DMS53 treated with DMSO at 0.1 percent for 48 hours (cell line): ENCODE data around the gene ATRNL1.

ENCODE experiments used
- DNase-seq: peaks from one replicate; lab custom pipeline; 2025; ENCODE audit not compliant: unreplicated experiment; lab: John Stamatoyannopoulos, UW

ATRNL1 gene

GRCh38 chr10:115572740-115573455, 479.7 kb downstream of the ATRNL1 start:
- DNase-seq, result no peak

GRCh38 chr10:115580239-115580638, 487.1 kb downstream of the ATRNL1 start:
- no peak for DNase-seq

DNA sequence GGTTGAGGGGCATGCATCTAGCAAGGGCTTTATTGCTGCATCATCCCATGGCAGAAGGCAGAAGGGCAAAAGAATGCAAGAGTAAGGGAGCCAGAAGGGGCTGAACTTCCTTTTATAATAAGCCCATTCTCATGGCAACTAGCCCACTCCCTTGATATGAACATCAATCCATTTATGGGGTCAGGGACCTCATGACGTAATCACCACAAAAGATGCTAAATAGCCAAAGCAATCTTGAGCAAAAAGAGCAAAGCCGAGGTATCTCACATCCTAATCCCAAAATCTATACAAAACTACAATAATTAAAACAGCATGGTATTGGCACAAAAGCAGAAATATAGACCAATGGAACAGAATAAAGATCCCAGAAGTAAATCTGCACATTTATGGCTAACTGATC, 499.9 kb downstream of the ATRNL1 start:
- DNase-seq, result no peak

DNA sequence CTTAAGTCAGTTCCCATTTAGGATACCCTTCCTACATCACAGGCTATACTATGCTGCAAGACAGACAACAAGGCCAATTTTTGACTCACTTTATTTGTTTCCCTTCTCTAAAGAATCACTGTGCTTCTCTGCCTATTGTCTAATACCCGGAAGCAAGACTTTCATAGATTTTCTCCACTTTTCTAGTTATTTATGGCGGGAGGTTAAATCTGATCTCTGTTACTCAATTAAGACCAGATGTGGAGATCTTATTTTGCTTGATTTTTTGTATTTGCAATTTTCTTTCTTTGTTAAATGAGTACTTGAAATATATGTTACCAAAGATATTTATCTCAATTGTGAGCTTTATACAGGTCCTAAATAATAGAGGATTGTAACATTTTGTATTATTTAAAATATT, 511.5 kb downstream of the ATRNL1 start:
- no peak for DNase-seq

DNA sequence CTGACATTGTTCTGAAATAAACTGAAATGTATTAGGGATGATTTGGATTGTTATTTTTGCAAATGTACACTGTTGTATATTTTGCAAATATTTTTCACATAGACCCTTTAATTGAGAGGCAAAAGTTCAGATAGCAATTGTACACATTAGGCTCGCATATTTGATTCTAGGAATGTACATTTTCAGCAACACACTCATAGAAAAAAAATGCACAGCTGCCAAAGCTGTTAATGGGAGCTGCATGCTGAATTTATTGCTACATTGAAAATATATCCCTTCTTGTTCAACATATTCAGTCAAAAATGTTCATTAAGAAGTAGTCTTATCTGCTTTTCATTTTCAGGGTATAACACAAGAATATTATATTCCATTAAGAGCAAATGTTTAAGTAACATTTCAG, 512.9 kb downstream of the ATRNL1 start:
- no peak for DNase-seq

GRCh38 chr10:115606741-115607140, 513.6 kb downstream of the ATRNL1 start:
- DNase-seq, result peak; percentile 66

GRCh38 chr10:115624448-115624847, 531.3 kb downstream of the ATRNL1 start:
- peak; percentile 81 for DNase-seq

DNA sequence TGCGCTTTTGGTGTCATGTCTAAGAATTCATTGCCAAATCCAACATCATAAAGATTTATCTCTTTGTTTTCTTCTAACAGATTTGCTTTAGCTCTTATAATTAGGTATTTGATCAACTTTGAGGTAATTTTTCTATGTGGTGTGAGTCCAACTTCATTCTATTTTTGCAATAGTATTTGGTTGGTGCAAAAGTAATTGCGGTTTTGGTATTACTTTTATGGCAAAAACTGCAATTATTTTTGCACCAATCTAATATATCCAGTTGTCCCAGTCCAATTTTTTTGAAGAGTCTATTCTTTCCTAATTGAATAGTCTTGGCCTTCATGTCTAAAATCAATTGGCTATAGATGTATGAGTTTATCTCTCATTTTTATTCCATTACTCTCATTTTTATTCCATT, 535.5 kb downstream of the ATRNL1 start:
- no peak for DNase-seq

- DNase-seq, result no peak
Measured at GRCh38 chr10:115638246-115638645, 545.1 kb downstream of the ATRNL1 start.

DNA sequence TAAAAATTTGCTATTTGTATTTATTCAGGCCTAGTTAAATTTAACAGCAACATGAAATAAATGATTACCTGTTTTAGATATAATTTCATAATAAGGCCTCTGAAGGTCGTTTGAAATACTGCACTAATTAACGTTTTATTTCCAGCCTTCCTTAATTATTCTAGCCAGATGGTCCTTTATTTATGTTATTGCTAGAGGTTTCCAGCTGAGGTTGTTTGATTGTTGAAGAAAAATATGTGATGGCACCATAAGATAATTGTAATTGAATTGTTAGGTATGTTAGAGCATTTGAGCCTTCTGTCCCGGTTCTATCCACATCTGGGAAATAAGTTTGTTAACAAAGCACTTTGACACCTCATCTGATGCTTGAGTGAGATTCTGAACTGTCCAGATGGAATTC, 556.1 kb downstream of the ATRNL1 start:
- no peak for DNase-seq

- DNase-seq, result peak; percentile 13
Measured at GRCh38 chr10:115653473-115653872, 560.3 kb downstream of the ATRNL1 start.

DNA sequence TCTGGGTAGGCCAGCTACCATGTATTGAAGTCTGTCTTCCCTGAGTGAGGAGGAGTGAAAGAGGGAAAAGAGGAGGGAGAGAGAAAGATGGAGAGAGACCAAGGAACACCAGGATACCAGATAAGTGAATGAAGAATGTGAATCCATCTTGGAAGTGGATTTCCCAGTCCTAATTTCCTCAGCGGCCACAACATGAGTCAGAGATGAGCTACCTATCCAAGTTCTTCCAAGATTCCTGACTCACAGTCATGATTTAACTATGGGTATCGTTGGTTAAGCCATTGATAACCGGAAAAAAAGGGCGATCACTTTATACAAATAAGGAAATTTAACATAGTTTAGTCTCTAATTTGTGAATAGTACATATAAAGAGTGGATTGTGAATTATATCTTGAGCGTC, 561.8 kb downstream of the ATRNL1 start:
- DNase-seq, result no peak

DNA sequence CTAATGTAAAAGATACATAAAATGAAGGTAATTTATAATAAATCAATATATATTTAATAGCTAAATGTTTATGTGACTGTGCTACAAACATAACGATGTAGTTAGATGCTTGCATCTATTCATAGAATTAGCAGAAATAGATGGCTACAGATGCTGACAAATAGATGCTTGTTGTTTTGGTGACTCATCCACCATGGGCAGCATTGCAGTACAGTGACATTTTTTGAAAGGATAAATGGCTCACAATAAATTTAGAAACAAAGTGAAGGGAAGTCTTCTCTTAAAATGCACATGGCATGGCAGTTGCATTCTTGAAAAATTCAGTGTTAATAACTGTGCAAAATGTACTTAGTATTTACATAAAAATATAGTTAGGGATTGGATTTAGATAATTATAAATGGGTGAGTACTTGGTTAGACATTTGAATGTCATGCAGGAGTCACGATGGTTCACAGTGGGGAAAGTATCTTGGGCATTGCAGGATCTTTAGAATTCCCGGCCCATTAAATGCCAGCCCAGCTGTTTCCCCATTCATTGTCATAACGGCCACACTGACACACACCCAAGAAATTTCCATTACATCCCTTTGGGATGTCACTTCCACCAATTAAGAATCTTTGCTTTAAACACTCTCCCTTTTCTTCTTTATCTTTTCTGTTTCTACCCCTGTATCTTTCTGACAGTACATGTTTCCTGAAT, 564.1 kb downstream of the ATRNL1 start:
- DNase-seq, result no peak

- DNase-seq, result no peak
Measured at GRCh38 chr10:115659616-115660015, 566.5 kb downstream of the ATRNL1 start.

DNA sequence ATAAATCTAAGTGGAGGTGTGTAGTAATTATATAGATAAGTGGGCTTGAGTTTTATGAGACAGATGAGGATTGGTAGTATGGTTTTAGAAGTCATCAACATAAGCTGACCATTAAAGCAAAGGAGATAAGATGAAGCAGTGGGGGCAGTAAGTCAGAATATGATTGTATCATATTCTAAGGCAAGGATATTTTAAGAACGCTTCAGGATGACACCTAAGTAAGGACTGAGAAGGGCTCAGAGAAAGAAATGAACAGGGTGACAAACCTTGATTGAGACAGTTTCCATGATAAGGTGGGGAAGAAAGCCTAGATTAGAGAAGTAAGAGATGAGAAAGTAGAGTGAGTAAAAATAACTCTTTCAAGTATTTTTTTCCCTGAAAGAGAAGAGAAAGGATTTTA, 567.2 kb downstream of the ATRNL1 start:
- no peak for DNase-seq

DNA sequence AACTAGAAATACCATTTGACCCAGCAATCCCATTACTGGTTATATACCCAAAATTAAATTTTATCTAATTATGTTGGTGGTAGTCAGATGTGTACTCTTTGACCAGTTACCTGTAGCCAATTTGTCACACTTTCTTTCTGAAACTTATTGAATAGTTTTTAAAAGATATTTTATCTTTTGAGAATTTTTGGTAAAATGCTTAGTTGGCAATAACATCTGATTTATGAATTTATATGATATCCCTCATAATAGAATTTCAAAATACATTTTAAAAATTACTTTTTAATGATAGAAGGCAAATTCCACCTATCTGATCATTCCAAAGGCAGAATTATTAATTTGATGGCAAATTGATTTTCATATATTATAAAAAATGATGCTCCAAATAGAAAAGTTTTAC, 569.3 kb downstream of the ATRNL1 start:
- DNase-seq, result no peak

DNA sequence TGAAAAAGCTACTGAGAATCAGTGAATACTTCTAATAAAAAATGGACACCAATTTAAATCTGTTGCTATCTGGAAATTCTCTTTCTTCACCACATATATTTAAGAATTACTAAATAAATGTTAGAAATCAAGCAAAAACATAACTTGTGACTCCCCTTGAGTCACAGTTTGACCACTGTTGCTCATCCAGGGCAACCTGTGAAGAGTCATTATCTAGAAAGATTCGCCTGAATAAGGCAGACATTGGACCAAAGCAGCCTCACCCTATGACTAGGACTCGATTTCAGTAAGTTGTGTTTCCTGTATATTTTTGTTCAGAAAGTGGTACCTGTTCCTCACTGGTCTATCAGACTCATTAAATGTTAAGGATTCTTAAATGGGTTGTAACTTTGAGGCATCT, 572.4 kb downstream of the ATRNL1 start:
- DNase-seq, result no peak

DNA sequence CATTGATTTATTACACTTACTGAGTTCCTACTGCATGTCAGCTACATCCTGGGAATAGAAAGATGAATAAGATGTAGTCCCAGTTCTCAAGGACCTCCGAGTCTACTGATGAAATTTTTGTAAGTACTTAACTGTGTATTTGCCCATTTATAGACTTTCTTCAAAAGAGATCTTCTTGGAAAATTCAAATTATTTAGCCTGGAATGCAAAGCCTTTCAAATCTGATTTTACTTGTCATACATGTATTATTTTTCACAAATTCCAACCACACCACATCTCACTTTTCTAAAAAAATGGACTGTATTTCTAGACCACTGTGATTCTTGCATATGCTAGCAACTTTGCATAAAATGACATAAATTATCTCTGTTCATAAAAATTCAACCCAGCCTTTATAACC, 581.3 kb downstream of the ATRNL1 start:
- DNase-seq, result no peak

- no peak for DNase-seq
Measured at GRCh38 chr10:115696747-115697146, 603.6 kb downstream of the ATRNL1 start.

- DNase-seq, result no peak
Measured at GRCh38 chr10:115706026-115706425, 612.9 kb downstream of the ATRNL1 start.

GRCh38 chr10:115706488-115707076, 613.4 kb downstream of the ATRNL1 start:
- peak; percentile 20 for DNase-seq

GRCh38 chr10:115710136-115710535, 617.0 kb downstream of the ATRNL1 start:
- DNase-seq, result peak; percentile 66
